ENCODE results near the gene FSTL4. TPM values are rescaled to one million over a fixed set of nuclear protein-coding genes. Genes with fewer than 3 reads are reported as not detected.

The FSTL4 gene
- total RNA-seq, 6 donors from 2014 or later: 0.49 to 4.6 (median 1.1) TPM

GRCh38 chr5:133367071-133367786 lies 245.1 kb downstream of the FSTL4 start:
- H3K4me3 ChIP-seq: no peak overlapping the region
- WGBS, 2 donors: 77 to 81% methylated on average over 6 of the region's 6 CpGs
- TF ChIP-seq CTCF (IDR thresholded peaks at IDR 0.05) (no peak), EP300 (IDR thresholded peaks at IDR 0.05) (no peak), POLR2A (IDR thresholded peaks at IDR 0.05) (no peak), POLR2AphosphoS5 (IDR thresholded peaks at IDR 0.05) (no peak)
- ATAC-seq (ENCODE audit: low FRiP score in 2 of 2): no peak
- H3K27ac ChIP-seq: no peak overlapping the region
- H3K9me3 ChIP-seq: no peaks in the 10 kb centered on the region
- H3K36me3 ChIP-seq: no peaks in the 10 kb centered on the region
- H3K4me1 ChIP-seq: no peaks in the 10 kb centered on the region
- H3K27me3 ChIP-seq: no peaks in the 10 kb centered on the region
- DNase-seq: no peak

DNA sequence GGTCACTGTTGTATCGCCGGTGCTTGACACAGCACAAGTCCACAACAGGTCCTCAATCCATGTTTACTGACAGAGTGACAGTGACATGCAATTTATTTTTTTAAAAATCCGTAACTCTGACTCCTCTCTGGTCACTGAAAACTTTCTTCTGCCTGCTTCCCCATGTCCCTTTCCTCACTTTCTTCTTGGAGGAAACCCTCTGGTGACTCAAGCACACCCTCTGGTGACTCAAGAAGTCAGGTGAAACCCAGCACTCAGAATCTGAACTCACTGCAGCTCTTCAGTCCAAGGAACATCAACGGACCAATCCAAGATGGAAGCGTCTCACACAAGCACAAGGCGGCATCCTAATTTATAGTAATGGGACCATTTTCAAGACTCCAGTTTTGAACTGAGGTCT lies 245.9 kb downstream of the FSTL4 start:
- no peak for ATAC-seq (ENCODE audit: low FRiP score in 2 of 2)
- WGBS, 2 donors: 90 to 94% methylated on average over 6 of the region's 6 CpGs
- no peak overlapping the region for H3K4me3 ChIP-seq
- no peaks in the 10 kb centered on the region for H3K4me1 ChIP-seq
- H3K27ac ChIP-seq: no peak overlapping the region
- H3K9me3 ChIP-seq: no peaks in the 10 kb centered on the region
- no peak for TF ChIP-seq POLR2AphosphoS5 (IDR thresholded peaks at IDR 0.05)
- no peak for TF ChIP-seq POLR2A (IDR thresholded peaks at IDR 0.05)
- no peak for TF ChIP-seq EP300 (IDR thresholded peaks at IDR 0.05)
- no peak for TF ChIP-seq CTCF (IDR thresholded peaks at IDR 0.05)
- H3K36me3 ChIP-seq: no peaks in the 10 kb centered on the region
- DNase-seq: no peak
- no peaks in the 10 kb centered on the region for H3K27me3 ChIP-seq

DNA sequence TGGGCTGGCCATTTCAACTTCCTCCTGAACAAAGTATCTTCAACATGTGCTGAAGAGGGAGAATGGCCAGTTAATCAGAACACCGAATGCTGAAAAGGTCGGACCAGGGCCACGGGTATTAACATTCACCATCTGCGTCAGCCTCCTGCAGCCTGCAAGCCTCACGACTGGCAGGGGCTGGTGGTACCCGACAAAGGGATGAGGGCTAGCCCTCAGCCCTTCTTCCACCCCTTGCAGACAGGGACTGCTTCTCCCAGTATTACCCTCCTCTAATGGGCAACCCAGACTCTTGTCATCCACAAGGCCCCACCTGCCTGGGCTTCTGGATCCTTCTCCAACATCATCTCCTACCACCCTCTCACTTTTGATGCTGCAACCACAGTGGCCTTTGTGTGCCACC lies 246.6 kb downstream of the FSTL4 start:
- no peak overlapping the region for H3K27ac ChIP-seq
- no peaks in the 10 kb centered on the region for H3K36me3 ChIP-seq
- H3K9me3 ChIP-seq: no peaks in the 10 kb centered on the region
- no peaks in the 10 kb centered on the region for H3K4me1 ChIP-seq
- ATAC-seq (ENCODE audit: low FRiP score in 2 of 2): no peak
- no peak for DNase-seq
- no peaks in the 10 kb centered on the region for H3K27me3 ChIP-seq
- WGBS, 2 donors: 90 to 100% methylated on average over 1 to 6 of the region's 6 CpGs
- no peak for TF ChIP-seq POLR2A (IDR thresholded peaks at IDR 0.05)
- no peak for TF ChIP-seq POLR2AphosphoS5 (IDR thresholded peaks at IDR 0.05)
- no peak overlapping the region for H3K4me3 ChIP-seq

DNA sequence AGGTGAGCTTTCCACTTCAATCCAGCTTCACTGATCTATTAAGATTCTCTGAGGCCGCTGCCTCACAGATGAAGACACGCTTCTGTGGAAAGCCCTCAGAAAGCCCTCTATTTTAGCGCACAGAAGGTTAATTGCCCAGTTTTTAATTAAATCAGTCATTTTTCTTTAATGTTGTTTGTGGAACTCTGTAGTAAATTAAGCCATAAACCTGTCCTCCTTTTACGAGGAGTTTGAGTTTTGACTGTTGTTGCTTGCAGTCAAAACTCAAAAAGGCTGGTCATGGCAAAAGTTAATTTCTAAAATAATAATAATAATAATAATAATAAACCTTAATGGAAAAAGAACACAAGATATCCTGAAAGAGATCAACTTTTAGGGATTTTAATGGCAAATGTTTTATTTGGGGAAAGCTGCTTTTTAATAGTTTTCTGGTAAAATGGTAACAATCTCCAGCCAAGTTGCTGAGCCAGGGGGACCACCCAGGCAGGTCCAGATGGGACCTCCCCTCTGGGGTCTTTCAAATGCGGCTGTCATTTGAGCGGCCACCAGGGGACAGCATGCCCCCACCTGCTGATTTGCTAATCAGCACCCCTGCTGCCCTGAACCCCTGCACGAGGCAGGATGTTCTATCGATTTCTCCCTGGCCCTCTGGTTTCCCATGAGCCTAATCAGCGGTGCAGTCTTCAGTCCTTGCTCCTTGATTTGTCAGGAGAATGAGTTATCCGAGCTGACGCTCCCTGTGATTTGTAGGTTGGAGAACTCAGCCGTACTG lies 247.2 kb downstream of the FSTL4 start:
- H3K4me1 ChIP-seq: no peaks in the 10 kb centered on the region
- H3K36me3 ChIP-seq: no peaks in the 10 kb centered on the region
- 61 to 62% methylated on average over 12 of the region's 12 CpGs for WGBS, 2 donors
- no peak for TF ChIP-seq EP300 (IDR thresholded peaks at IDR 0.05)
- no peak for TF ChIP-seq CTCF (IDR thresholded peaks at IDR 0.05)
- TF ChIP-seq POLR2A (IDR thresholded peaks at IDR 0.05): no peak
- TF ChIP-seq POLR2AphosphoS5 (IDR thresholded peaks at IDR 0.05): no peak
- no peaks in the 10 kb centered on the region for H3K9me3 ChIP-seq
- ATAC-seq (ENCODE audit: low FRiP score in 2 of 2): no peak
- H3K27me3 ChIP-seq: no peaks in the 10 kb centered on the region
- no peak overlapping the region for H3K4me3 ChIP-seq
- no peak for DNase-seq
- H3K27ac ChIP-seq: no peak overlapping the region

- Histone ChIP-seq H3K27ac (no peak overlapping the region), H3K4me1 (no peaks in the 10 kb centered on the region), H3K36me3 (no peaks in the 10 kb centered on the region), H3K9me3 (no peaks in the 10 kb centered on the region), H3K27me3 (no peaks in the 10 kb centered on the region), H3K4me3 (no peak overlapping the region)
- 81 to 82% methylated on average over 10 of the region's 10 CpGs for WGBS, 2 donors
- ATAC-seq (ENCODE audit: low FRiP score in 2 of 2) (no peak), DNase-seq (no peak)
- TF ChIP-seq POLR2AphosphoS5 (IDR thresholded peaks at IDR 0.05) (no peak), POLR2A (IDR thresholded peaks at IDR 0.05) (no peak), EP300 (IDR thresholded peaks at IDR 0.05) (no peak), CTCF (IDR thresholded peaks at IDR 0.05) (no peak)
These were observed 248.3 kb downstream of the FSTL4 start for GRCh38 chr5:133363807-133364587.

Measured in upper lobe of left lung (tissue), 6 donors.